GM23338 (cell line): ENCODE data around the gene GRM8. TPM values are rescaled to one million over a fixed set of nuclear protein-coding genes. Genes with fewer than 3 reads are reported as not detected.

Experiments used
- ATAC-seq: fragments of 200-7000 bp; cut with Tn5 transposase; 3 replicates; pipeline ENCODE4 v1.9.1; 2020
- DNase-seq: peaks from one replicate; pipeline ENCODE4 v3.0.0-alpha.2; 2015; ENCODE audit warnings: low spot score
- H2AFZ ChIP-seq: fragments of 200-600 bp; sonication (generic); 2 replicates; pipeline ENCODE4 v1.8.0; 2016; ENCODE audit warnings: antibody characterized with exemption, mild to moderate bottlenecking, moderate library complexity
- H3F3A ChIP-seq: fragments of 200-600 bp; sonication (generic); replicated peaks from 2 replicates; pipeline ENCODE4 v1.8.0; 2017; ENCODE audit warnings: antibody characterized with exemption, mixed run types, low read depth
- H3K27ac ChIP-seq: fragments of 200-600 bp; sonication (generic); 2 replicates; pipeline ENCODE4 v1.6.1; 2016; ENCODE audit warnings: low read depth
- H3K27me3 ChIP-seq: fragments of 200-600 bp; sonication (generic); 2 replicates; pipeline ENCODE4 v1.8.0; 2016; ENCODE audit warnings: mild to moderate bottlenecking, mixed run types, moderate library complexity; ENCODE audit not compliant: insufficient read depth
- H3K36me3 ChIP-seq: fragments of 200-600 bp; sonication (generic); 2 replicates; pipeline ENCODE4 v1.8.0; 2016; ENCODE audit warnings: mild to moderate bottlenecking; ENCODE audit not compliant: insufficient read depth
- H3K4me1 ChIP-seq: fragments of 200-600 bp; sonication (generic); 2 replicates; pipeline ENCODE4 v1.8.0; 2016; ENCODE audit warnings: mild to moderate bottlenecking, moderate library complexity; ENCODE audit not compliant: insufficient read depth
- H3K4me2 ChIP-seq: fragments of 200-600 bp; sonication (generic); 2 replicates; pipeline ENCODE4 v1.7.1; 2017; ENCODE audit warnings: mixed run types
- H3K4me3 ChIP-seq: fragments of 200-600 bp; sonication (generic); 2 replicates; pipeline ENCODE4 v1.6.1; 2016; ENCODE audit warnings: mixed run types
- H3K79me2 ChIP-seq: fragments of 200-600 bp; sonication (generic); replicated peaks from 2 replicates; pipeline ENCODE4 v1.8.0; 2017; ENCODE audit warnings: mild to moderate bottlenecking; ENCODE audit not compliant: insufficient read depth
- H3K9me2 ChIP-seq: fragments of 200-600 bp; sonication (generic); 2 replicates; pipeline ENCODE4 v1.8.0; 2017; ENCODE audit not compliant: insufficient read depth
- H4K20me1 ChIP-seq: fragments of 200-600 bp; sonication (generic); replicated peaks from 2 replicates; pipeline ENCODE4 v1.8.0; 2017; ENCODE audit warnings: mild to moderate bottlenecking; ENCODE audit not compliant: insufficient read depth
- H3K27ac Mint-ChIP-seq: 2 replicates; pipeline ENCODE4 v1.8.0; 2020; ENCODE audit warnings: inconsistent platforms, mild to moderate bottlenecking, moderate library complexity, mixed read lengths
- H3K27me3 Mint-ChIP-seq: 3 replicates; pipeline ENCODE4 v1.8.0; 2022; ENCODE audit warnings: low read depth, mild to moderate bottlenecking, moderate library complexity, mixed read lengths, inconsistent platforms; ENCODE audit not compliant: insufficient read depth, poor library complexity
- H3K36me3 Mint-ChIP-seq: 3 replicates; pipeline ENCODE4 v1.8.0; 2021; ENCODE audit warnings: low read depth, mild to moderate bottlenecking, inconsistent platforms, moderate library complexity, mixed read lengths
- H3K4me1 Mint-ChIP-seq: 3 replicates; pipeline ENCODE4 v1.8.0; 2020; ENCODE audit warnings: mild to moderate bottlenecking, inconsistent platforms, mixed read lengths
- H3K4me3 Mint-ChIP-seq: 3 replicates; pipeline ENCODE4 v1.8.0; 2021; ENCODE audit warnings: moderate library complexity, mild to moderate bottlenecking, inconsistent platforms, mixed read lengths
- H3K9me3 Mint-ChIP-seq: 3 replicates; pipeline ENCODE4 v1.8.0; 2020; ENCODE audit warnings: moderate library complexity, mild to moderate bottlenecking, inconsistent platforms, mixed read lengths
- CREB1 ChIP-seq: fragments of 250-450 bp; sonication (Bioruptor Pico); IDR thresholded peaks from 2 replicates; pipeline ENCODE4 v1.5.0; 2020; ENCODE audit warnings: low read depth, mild to moderate bottlenecking, moderate library complexity
- CTCF ChIP-seq, 2 experiments: fragments of 200-600 bp in 1 of 2; sonication (generic) in 1 of 2; conservative IDR thresholded peaks; 2 replicates each; pipeline versions ENCODE4 v1.5.1 to v1.6.1; 2016 to 2017; ENCODE audit warnings: antibody characterized with exemption in 2 of 2, low read depth in 2 of 2, mild to moderate bottlenecking in 2 of 2, moderate library complexity in 1 of 2
- ETS1 ChIP-seq: IDR thresholded peaks from 2 replicates; pipeline ENCODE4 v1.6.1; 2016; ENCODE audit warnings: antibody characterized with exemption
- JUNB ChIP-seq: IDR thresholded peaks from one replicate; pipeline ENCODE4 v1.6.1; 2016; ENCODE audit warnings: antibody characterized with exemption; ENCODE audit not compliant: unreplicated experiment
- ZNF331 ChIP-seq: fragments of 250-450 bp; sonication (Bioruptor Pico); IDR thresholded peaks from 2 replicates; pipeline ENCODE4 v1.5.0; 2020; ENCODE audit warnings: low read depth, mild to moderate bottlenecking, moderate library complexity
- polyA plus RNA-seq: library from polyadenylated mRNA; unstranded; fragments of >200 nt; fragmentation: Nextera tagmentation; extraction: Ambion mirVana; gene quantifications from 2 replicates; pipeline ENCODE4 v1.2.1, GENCODE V29; 2016
- total RNA-seq: library from RNA; depleted of rRNA; stranded (reverse); fragments of >200 nt; shearing (Covaris generic); gene quantifications from 2 replicates; pipeline ENCODE4 v1.2.3, GENCODE V29; 2014
- TF ChIP-seq, protein P1 (sequence below): IDR thresholded peaks from one replicate; pipeline ENCODE4 v1.6.1; 2018; ENCODE audit warnings: antibody characterized with exemption; ENCODE audit not compliant: unreplicated experiment

The GRM8 gene
- total and polyA plus RNA-seq, 2 experiments from 2014 or later, result 1.9 to 6.6 TPM

DNA sequence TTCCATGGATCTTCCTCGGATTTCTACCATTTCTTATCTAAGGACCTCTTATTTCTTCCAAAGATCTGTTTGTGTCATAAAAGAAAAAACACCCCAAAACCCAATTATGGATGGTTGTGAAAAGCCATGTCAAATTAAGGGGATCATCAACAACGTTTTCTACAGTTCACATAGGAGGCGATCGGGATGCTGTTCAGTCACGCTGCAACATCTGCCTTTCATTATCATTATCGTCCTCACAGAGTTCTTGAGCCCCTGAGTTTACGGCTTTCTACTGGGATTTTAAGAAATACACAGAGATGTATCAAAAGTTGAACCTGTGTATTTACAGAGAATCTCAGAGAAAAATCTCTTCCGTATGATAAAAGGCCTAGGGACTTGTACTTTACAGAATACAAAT lies 101.4 kb downstream of the GRM8 start:
- H2AFZ ChIP-seq, result no peak overlapping the region
- no peaks in the 10 kb centered on the region for H3K36me3 Mint-ChIP-seq
- no peak for TF ChIP-seq JUNB
- no peak for TF ChIP-seq CREB1
- TF ChIP-seq ZNF331 (CRISPR knock-in tag), result no peak
- no peak for TF ChIP-seq ETS1
- no peak overlapping the region for H3K4me3 Mint-ChIP-seq
- H3K36me3 ChIP-seq, result no peaks in the 10 kb centered on the region
- H3K27me3 Mint-ChIP-seq, result no peaks in the 10 kb centered on the region
- no peaks in the 10 kb centered on the region for H4K20me1 ChIP-seq
- H3K27ac ChIP-seq, result no peak overlapping the region
- no peaks in the 10 kb centered on the region for H3F3A ChIP-seq
- H3K4me1 Mint-ChIP-seq, result peaks cover 5% of the 10 kb centered on the region
- no peak overlapping the region for H3K27ac Mint-ChIP-seq
- no peaks in the 10 kb centered on the region for H3K4me1 ChIP-seq
- no peaks in the 10 kb centered on the region for H3K27me3 ChIP-seq
- H3K4me2 ChIP-seq, result no peak overlapping the region
- ATAC-seq (no peak), DNase-seq (no peak)
- no peak overlapping the region for H3K4me3 ChIP-seq
- no peaks in the 10 kb centered on the region for H3K9me3 Mint-ChIP-seq
- H3K9me2 ChIP-seq, result no peaks in the 10 kb centered on the region
- no peaks in the 10 kb centered on the region for H3K79me2 ChIP-seq

- Mint-ChIP-seq H3K27ac (no peak overlapping the region), H3K4me3 (no peak overlapping the region)
- peak; percentile 69 for DNase-seq
These were observed 102.2 kb downstream of the GRM8 start for GRCh38 chr7:127150543-127150942.

More at GRCh38 chr7:127150543-127150942, 102.2 kb downstream of the GRM8 start:
- Mint-ChIP-seq H3K36me3 (no peaks in the 10 kb centered on the region), H3K4me1 (peaks cover 5% of the 10 kb centered on the region), H3K27me3 (no peaks in the 10 kb centered on the region), H3K9me3 (no peaks in the 10 kb centered on the region)
- H3K4me1 ChIP-seq, result no peaks in the 10 kb centered on the region
- H3K9me2 ChIP-seq, result no peaks in the 10 kb centered on the region
- H3K27ac ChIP-seq, result no peak overlapping the region
- H3K4me2 ChIP-seq, result no peak overlapping the region
- H3K27me3 ChIP-seq, result no peaks in the 10 kb centered on the region
- H3K36me3 ChIP-seq, result no peaks in the 10 kb centered on the region
- peak; percentile 63 to 83 for TF ChIP-seq CTCF (conservative IDR thresholded peaks at IDR 0.05; ENCODE audit: low read depth in 2 of 2)
- TF ChIP-seq, protein P1, sequence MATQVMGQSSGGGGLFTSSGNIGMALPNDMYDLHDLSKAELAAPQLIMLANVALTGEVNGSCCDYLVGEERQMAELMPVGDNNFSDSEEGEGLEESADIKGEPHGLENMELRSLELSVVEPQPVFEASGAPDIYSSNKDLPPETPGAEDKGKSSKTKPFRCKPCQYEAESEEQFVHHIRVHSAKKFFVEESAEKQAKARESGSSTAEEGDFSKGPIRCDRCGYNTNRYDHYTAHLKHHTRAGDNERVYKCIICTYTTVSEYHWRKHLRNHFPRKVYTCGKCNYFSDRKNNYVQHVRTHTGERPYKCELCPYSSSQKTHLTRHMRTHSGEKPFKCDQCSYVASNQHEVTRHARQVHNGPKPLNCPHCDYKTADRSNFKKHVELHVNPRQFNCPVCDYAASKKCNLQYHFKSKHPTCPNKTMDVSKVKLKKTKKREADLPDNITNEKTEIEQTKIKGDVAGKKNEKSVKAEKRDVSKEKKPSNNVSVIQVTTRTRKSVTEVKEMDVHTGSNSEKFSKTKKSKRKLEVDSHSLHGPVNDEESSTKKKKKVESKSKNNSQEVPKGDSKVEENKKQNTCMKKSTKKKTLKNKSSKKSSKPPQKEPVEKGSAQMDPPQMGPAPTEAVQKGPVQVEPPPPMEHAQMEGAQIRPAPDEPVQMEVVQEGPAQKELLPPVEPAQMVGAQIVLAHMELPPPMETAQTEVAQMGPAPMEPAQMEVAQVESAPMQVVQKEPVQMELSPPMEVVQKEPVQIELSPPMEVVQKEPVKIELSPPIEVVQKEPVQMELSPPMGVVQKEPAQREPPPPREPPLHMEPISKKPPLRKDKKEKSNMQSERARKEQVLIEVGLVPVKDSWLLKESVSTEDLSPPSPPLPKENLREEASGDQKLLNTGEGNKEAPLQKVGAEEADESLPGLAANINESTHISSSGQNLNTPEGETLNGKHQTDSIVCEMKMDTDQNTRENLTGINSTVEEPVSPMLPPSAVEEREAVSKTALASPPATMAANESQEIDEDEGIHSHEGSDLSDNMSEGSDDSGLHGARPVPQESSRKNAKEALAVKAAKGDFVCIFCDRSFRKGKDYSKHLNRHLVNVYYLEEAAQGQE, result no peak
- H3K4me3 ChIP-seq, result no peak overlapping the region
- no peak overlapping the region for H2AFZ ChIP-seq
- no peaks in the 10 kb centered on the region for H4K20me1 ChIP-seq
- H3F3A ChIP-seq, result no peaks in the 10 kb centered on the region
- no peaks in the 10 kb centered on the region for H3K79me2 ChIP-seq
- peak; percentile 93 for ATAC-seq
